ENCODE data around the gene DNAH11. TPM values are rescaled to one million over a fixed set of nuclear protein-coding genes. Genes with fewer than 3 reads are reported as not detected.

The DNAH11 gene
- total and polyA plus RNA-seq, 4 donors, result 0.05 to 0.50 (median 0.11) TPM

GRCh38 chr7:21777921-21778320 is 235.1 kb downstream of the DNAH11 start:
- H3K9me3 ChIP-seq (ENCODE audit: control insufficient read depth in 4 of 4, low read length in 3 of 4), result no peaks in the 10 kb centered on the region
- H3K9ac ChIP-seq (ENCODE audit: low read depth in 1 of 2, low read length in 2 of 2), result no peak overlapping the region
- H3K4me1 ChIP-seq (ENCODE audit: control insufficient read depth in 4 of 4, insufficient read depth in 4 of 4, low read length in 3 of 4), result no peaks in the 10 kb centered on the region
- no peak overlapping the region for H3K27ac ChIP-seq (ENCODE audit: low read depth in 1 of 2, low read length in 2 of 2)
- 92% methylated on average over 2 of the region's 2 CpGs for WGBS
- no peaks in the 10 kb centered on the region for H3K27me3 ChIP-seq (ENCODE audit: control insufficient read depth in 4 of 4, insufficient read depth in 4 of 4, low read length in 3 of 4)
- DNase-seq (ENCODE audit: low spot score), result no peak
- H3K4me3 ChIP-seq (ENCODE audit: low read depth in 1 of 3, low read length in 3 of 3), result no peak overlapping the region
- TF ChIP-seq MAX (IDR thresholded peaks at IDR 0.05) (no peak), YY1 (IDR thresholded peaks at IDR 0.05) (no peak), JUND (IDR thresholded peaks at IDR 0.05) (no peak), RAD21 (IDR thresholded peaks at IDR 0.05) (no peak), TAF1 (conservative IDR thresholded peaks at IDR 0.05) (no peak), EGR1 (IDR thresholded peaks at IDR 0.05; ENCODE audit: low read depth in 2 of 2) (no peak), GABPA (IDR thresholded peaks at IDR 0.05 in 1 of 2, conservative IDR thresholded peaks at IDR 0.05 in 1 of 2) (no peak), HNF4G (IDR thresholded peaks at IDR 0.05) (no peak), RXRA (IDR thresholded peaks at IDR 0.05) (no peak), REST (IDR thresholded peaks at IDR 0.05) (no peak), ATF3 (IDR thresholded peaks at IDR 0.05) (no peak), CTCF (IDR thresholded peaks at IDR 0.05; ENCODE audit: low read depth, low read length, missing input control) (no peak), NR2F2 (IDR thresholded peaks at IDR 0.05) (no peak), FOXA2 (IDR thresholded peaks at IDR 0.05) (no peak), SP1 (IDR thresholded peaks at IDR 0.05) (no peak), HNF4A (conservative IDR thresholded peaks at IDR 0.05) (no peak), ZBTB33 (IDR thresholded peaks at IDR 0.05) (no peak), FOXA1 (IDR thresholded peaks at IDR 0.05) (no peak)
- no peaks in the 10 kb centered on the region for H3K36me3 ChIP-seq (ENCODE audit: control insufficient read depth in 4 of 4, insufficient read depth in 3 of 4, low read depth in 1 of 4, low read length in 3 of 4)

Data from liver (tissue), 9 donors.